ENCODE data around the gene FBXO3. TPM values are rescaled to one million over a fixed set of nuclear protein-coding genes. Genes with fewer than 3 reads are reported as not detected.

FBXO3 gene
- total and polyA plus RNA-seq, 2 experiments from 2014 or later = 12.5 to 28.4 TPM

GRCh38 chr11:33775832-33776470, 1.6 kb upstream of the FBXO3 start:
- peaks cover 5% of the 10 kb centered on the region; the same call in 1 of the 2 replicates for H3K9me2 ChIP-seq (ENCODE audit: insufficient read depth)
- Mint-ChIP-seq H3K9me3 (no peaks in the 10 kb centered on the region), H3K4me1 (peaks cover 50% of the 10 kb centered on the region), H3K27me3 (ENCODE audit: insufficient read depth, low read depth, poor library complexity) (peaks cover 24% of the 10 kb centered on the region), H3K36me3 (ENCODE audit: low read depth) (no peaks in the 10 kb centered on the region), H3K4me3 (peak overlapping the region; percentile 85; the same call in 2 of the 3 replicates), H3K27ac (no peak overlapping the region)
- H3K4me1 ChIP-seq (ENCODE audit: insufficient read depth) = peaks cover 48% of the 10 kb centered on the region
- TF ChIP-seq CREB1 (CRISPR knock-in tag; IDR thresholded peaks at IDR 0.05; ENCODE audit: low read depth) = no peak
- no peak for TF ChIP-seq ZNF462 (CRISPR knock-in tag; IDR thresholded peaks at IDR 0.05)
- TF ChIP-seq ZNF114 (CRISPR knock-in tag; IDR thresholded peaks at IDR 0.05) = no peak
- TF ChIP-seq POLR2AphosphoS5 (IDR thresholded peaks at IDR 0.05; ENCODE audit: low read depth) = no peak
- no peak for TF ChIP-seq NANOG (IDR thresholded peaks at IDR 0.05; ENCODE audit: borderline replicate concordance)
- H3K27me3 ChIP-seq (ENCODE audit: insufficient read depth) = peaks cover 29% of the 10 kb centered on the region
- peak overlapping the region; percentile 98; the same call in 1 of the 2 replicates for H3K4me2 ChIP-seq
- H3K79me2 ChIP-seq (replicated peaks; ENCODE audit: insufficient read depth) = peaks cover 20% of the 10 kb centered on the region
- H3F3A ChIP-seq (replicated peaks; ENCODE audit: low read depth) = no peaks in the 10 kb centered on the region
- H3K27ac ChIP-seq (ENCODE audit: low read depth) = no peak overlapping the region
- no peaks in the 10 kb centered on the region for H3K36me3 ChIP-seq (ENCODE audit: insufficient read depth)
- DNase-seq (ENCODE audit: low spot score) (no peak), ATAC-seq (no peak)
- H3K4me3 ChIP-seq = no peak overlapping the region
- peaks cover 20% of the 10 kb centered on the region for H4K20me1 ChIP-seq (replicated peaks; ENCODE audit: insufficient read depth)
- no peak overlapping the region for H2AFZ ChIP-seq

GRCh38 chr11:33775467-33775807, 1.1 kb upstream of the FBXO3 start:
- no peak overlapping the region for H3K27ac Mint-ChIP-seq
- Histone ChIP-seq H3K27me3 (ENCODE audit: insufficient read depth) (peaks cover 29% of the 10 kb centered on the region), H3K4me2 (peak overlapping the region; percentile 98), H3K27ac (ENCODE audit: low read depth) (no peak overlapping the region), H3K36me3 (ENCODE audit: insufficient read depth) (no peaks in the 10 kb centered on the region), H3F3A (replicated peaks; ENCODE audit: low read depth) (no peaks in the 10 kb centered on the region), H3K4me3 (peak overlapping the region; percentile 97), H3K9me2 (ENCODE audit: insufficient read depth) (0 out of 2 replicates have a peak, but pooled peaks cover under 1% of the 10 kb centered on the region), H3K79me2 (replicated peaks; ENCODE audit: insufficient read depth) (peaks cover 20% of the 10 kb centered on the region), H4K20me1 (replicated peaks; ENCODE audit: insufficient read depth) (peaks cover 20% of the 10 kb centered on the region), H2AFZ (peak overlapping the region; percentile 100; the same call in 1 of the 2 replicates), H3K4me1 (ENCODE audit: insufficient read depth) (peaks cover 48% of the 10 kb centered on the region)
- ATAC-seq (no peak), DNase-seq (ENCODE audit: low spot score) (no peak)
- peaks cover 50% of the 10 kb centered on the region for H3K4me1 Mint-ChIP-seq
- peak overlapping the region; percentile 85 for H3K4me3 Mint-ChIP-seq
- no peaks in the 10 kb centered on the region for H3K9me3 Mint-ChIP-seq
- H3K27me3 Mint-ChIP-seq (ENCODE audit: insufficient read depth, low read depth, poor library complexity) = peaks cover 24% of the 10 kb centered on the region
- H3K36me3 Mint-ChIP-seq (ENCODE audit: low read depth) = no peaks in the 10 kb centered on the region
- TF ChIP-seq ETS1 (IDR thresholded peaks at IDR 0.05) (no peak), EZH2 (IDR thresholded peaks at IDR 0.05; ENCODE audit: low read depth, unreplicated experiment) (no peak), ZNF331 (CRISPR knock-in tag; IDR thresholded peaks at IDR 0.05; ENCODE audit: low read depth) (no peak), CTCF (conservative IDR thresholded peaks at IDR 0.05; ENCODE audit: low read depth in 2 of 2) (no peak), ZNF114 (CRISPR knock-in tag; IDR thresholded peaks at IDR 0.05) (no peak), NANOG (IDR thresholded peaks at IDR 0.05; ENCODE audit: borderline replicate concordance) (no peak), JUNB (IDR thresholded peaks at IDR 0.05; ENCODE audit: unreplicated experiment) (no peak), POLR2AphosphoS5 (IDR thresholded peaks at IDR 0.05; ENCODE audit: low read depth) (no peak)
